Colonic mucosa (tissue), 4 donors: Measurements from ENCODE around the gene USP15. TPM values are rescaled to one million over a fixed set of nuclear protein-coding genes. Genes with fewer than 3 reads are reported as not detected.

Experiments
- DNase-seq: peaks from one replicate; pipeline ENCODE4 v3.0.0-alpha.2; 2020
- H3K27ac ChIP-seq: fragments of 200-600 bp; one replicate; pipeline ENCODE4 v1.8.0; 2021
- H3K27me3 ChIP-seq: fragments of 200-600 bp; one replicate; pipeline ENCODE4 v1.8.0; 2021
- H3K36me3 ChIP-seq: fragments of 200-600 bp; one replicate; pipeline ENCODE4 v1.8.0; 2021
- H3K4me1 ChIP-seq: fragments of 200-600 bp; one replicate; pipeline ENCODE4 v1.8.0; 2021; ENCODE audit warnings: mild to moderate bottlenecking
- H3K4me3 ChIP-seq: fragments of 200-600 bp; one replicate; pipeline ENCODE4 v1.8.0; 2021
- H3K9ac ChIP-seq, 2 donors: one replicate each; pipeline ENCODE4 v1.7.0; 2013; ENCODE audit warnings: control low read depth in 2 of 2, low read depth in 2 of 2, low read length in 2 of 2
- H3K9me3 ChIP-seq: fragments of 200-600 bp; one replicate; pipeline ENCODE4 v1.8.0; 2021
- CTCF ChIP-seq: fragments of 200-600 bp; IDR thresholded peaks from one replicate; pipeline ENCODE4 v1.8.0; 2022; ENCODE audit warnings: antibody characterized with exemption, mild to moderate bottlenecking
- intact Hi-C: fragments of 100-400 bp; cut with DNase I; formaldehyde crosslinking; loops from one replicate; pipeline ENCODE4 v1.14.1; 2022
- total RNA-seq, 2 donors: library from RNA; stranded (reverse); fragmentation: NEBNext Ultra II Directional in 1 of 2; extraction: Animal tissue kit (Norgen Biotek cat#: 25700) in 1 of 2; gene quantifications; one replicate each; pipeline ENCODE4 v1.2.1, GENCODE V29; 2021
- donor health status: healthy.
- donor health status: DM: no; HTN: no; CAD: no.
- donor health status: DM: no; HTN: no; CAD: no.

USP15 gene
- total RNA-seq, 2 donors from 2014 or later = 50.3 to 63.0 TPM

GRCh38 chr12:62290846-62291245 lies 30.6 kb downstream of the USP15 start:
- no peak for TF ChIP-seq CTCF
- Histone ChIP-seq H3K4me1 (no peaks in the 10 kb centered on the region), H3K9me3 (no peaks in the 10 kb centered on the region), H3K36me3 (no peaks in the 10 kb centered on the region), H3K27me3 (no peaks in the 10 kb centered on the region), H3K4me3 (no peak overlapping the region), H3K9ac (no peak overlapping the region), H3K27ac (no peak overlapping the region)
- DNase-seq = no peak
- intact Hi-C loops = no loop called here

- TF ChIP-seq CTCF = no peak
- Histone ChIP-seq H3K4me3 (no peak overlapping the region), H3K27ac (no peak overlapping the region), H3K36me3 (no peaks in the 10 kb centered on the region), H3K9me3 (no peaks in the 10 kb centered on the region), H3K4me1 (no peaks in the 10 kb centered on the region), H3K27me3 (no peaks in the 10 kb centered on the region), H3K9ac (no peak overlapping the region)
- DNase-seq = no peak
- intact Hi-C loops = no loop called here
These were observed 31.9 kb downstream of the USP15 start for GRCh38 chr12:62291864-62292760.

GRCh38 chr12:62292761-62293344 lies 32.6 kb downstream of the USP15 start:
- H3K36me3 ChIP-seq = no peaks in the 10 kb centered on the region
- no peak for DNase-seq
- H3K4me3 ChIP-seq = no peak overlapping the region
- no peaks in the 10 kb centered on the region for H3K27me3 ChIP-seq
- TF ChIP-seq CTCF = no peak
- no peaks in the 10 kb centered on the region for H3K9me3 ChIP-seq
- H3K27ac ChIP-seq = no peak overlapping the region
- intact Hi-C loops = no loop called here
- H3K9ac ChIP-seq = no peak overlapping the region
- H3K4me1 ChIP-seq = no peaks in the 10 kb centered on the region

- TF ChIP-seq CTCF = no peak
- H3K9ac ChIP-seq = no peak overlapping the region
- no peak overlapping the region for H3K4me3 ChIP-seq
- no peaks in the 10 kb centered on the region for H3K36me3 ChIP-seq
- DNase-seq = no peak
- intact Hi-C loops = no loop called here
- no peaks in the 10 kb centered on the region for H3K27me3 ChIP-seq
- no peaks in the 10 kb centered on the region for H3K4me1 ChIP-seq
- no peaks in the 10 kb centered on the region for H3K9me3 ChIP-seq
- H3K27ac ChIP-seq = no peak overlapping the region
These were observed 34.2 kb downstream of the USP15 start for GRCh38 chr12:62294378-62294777.

- Histone ChIP-seq H3K4me1 (no peaks in the 10 kb centered on the region), H3K9me3 (no peaks in the 10 kb centered on the region), H3K36me3 (no peaks in the 10 kb centered on the region), H3K27me3 (no peaks in the 10 kb centered on the region), H3K4me3 (no peak overlapping the region), H3K9ac (no peak overlapping the region), H3K27ac (no peak overlapping the region)
- no peak for TF ChIP-seq CTCF
- intact Hi-C loops = no loop called here
- no peak for DNase-seq
These were observed 35.8 kb downstream of the USP15 start for GRCh38 chr12:62296001-62296400.
